ENCODE data around the gene OR4K2. TPM values are rescaled to one million over a fixed set of nuclear protein-coding genes. Genes with fewer than 3 reads are reported as not detected.

The OR4K2 gene
- total and polyA plus RNA-seq, 5 donors from 2014 or later = not detected

DNA sequence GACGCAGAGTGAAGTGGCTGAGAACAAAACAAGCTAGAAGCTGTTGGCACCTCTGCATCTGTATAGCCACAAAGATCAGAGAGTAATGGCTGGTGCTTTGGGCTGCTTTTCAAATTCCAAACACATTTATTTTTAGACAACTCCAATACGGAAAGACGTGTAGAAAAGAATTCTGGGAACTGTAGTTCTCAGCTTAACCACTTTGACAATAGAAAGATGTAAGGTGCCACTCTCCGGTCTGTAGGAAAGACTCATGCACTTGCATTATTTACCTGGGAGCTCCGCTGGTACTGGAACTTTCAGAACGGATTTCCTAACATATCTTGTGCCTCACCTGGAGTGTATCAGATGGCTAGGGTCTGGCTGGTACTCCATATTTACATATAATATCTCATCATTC lies 1.8 kb upstream of the OR4K2 start:
- no peaks in the 10 kb centered on the region for H3K27me3 Mint-ChIP-seq
- ATAC-seq (ENCODE audit: low read depth in 2 of 2) = no peak
- DNase-seq = no peak

DNA sequence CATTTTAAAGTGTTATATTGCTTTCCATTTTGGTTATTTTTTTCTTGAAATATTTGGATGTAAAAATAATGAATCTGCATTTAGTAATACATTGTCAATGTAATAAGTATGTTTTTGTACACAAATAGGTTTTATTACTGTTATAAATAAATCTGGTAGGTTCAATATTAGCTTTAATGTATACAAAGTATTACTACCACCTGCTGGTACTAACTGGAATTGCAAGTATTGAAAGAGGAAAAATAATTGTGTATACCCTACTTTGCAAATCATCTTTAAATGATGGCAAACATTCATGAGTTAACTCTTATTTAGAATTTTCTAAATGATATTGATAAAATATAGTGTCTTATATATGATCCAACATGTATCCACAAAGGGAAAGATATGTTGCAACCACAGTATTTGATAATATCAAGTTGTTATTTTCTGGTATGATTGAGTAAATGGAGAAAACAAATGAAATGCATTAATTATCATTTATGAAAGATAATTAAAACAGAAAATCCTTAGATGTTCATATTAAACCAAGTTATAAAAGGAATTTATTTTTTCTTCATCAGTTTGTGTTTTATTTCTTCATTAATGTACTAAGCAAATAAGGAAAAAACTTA lies 3.2 kb downstream of the OR4K2 start:
- H3K9me3 ChIP-seq (ENCODE audit: control insufficient read depth in 2 of 2, low read length in 2 of 2) = peaks cover 0 to 2% of the 10 kb centered on the region in 2 experiments
- H3K36me3 ChIP-seq (ENCODE audit: control insufficient read depth, insufficient read depth, low read length) = no peaks in the 10 kb centered on the region
- H3K9me3 Mint-ChIP-seq = no peaks in the 10 kb centered on the region
- H3K27me3 Mint-ChIP-seq = no peaks in the 10 kb centered on the region
- H3K27ac Mint-ChIP-seq = no peak overlapping the region
- no peaks in the 10 kb centered on the region for H3K36me3 Mint-ChIP-seq
- no peak overlapping the region for H3K27ac ChIP-seq (ENCODE audit: insufficient read depth, low read length, poor library complexity, severe bottlenecking)
- no peak overlapping the region for H3K4me3 ChIP-seq (ENCODE audit: low read depth, low read length)
- H3K4me1 ChIP-seq (ENCODE audit: control insufficient read depth, insufficient read depth, low read length, poor library complexity, severe bottlenecking) = no peaks in the 10 kb centered on the region
- no peak overlapping the region for H3K4me3 Mint-ChIP-seq
- peak in 1 of 3 donors; percentile 39 for DNase-seq
- H3K27me3 ChIP-seq (ENCODE audit: control insufficient read depth, insufficient read depth, low read length) = no peaks in the 10 kb centered on the region
- no peak for ATAC-seq (ENCODE audit: low read depth in 2 of 2)
- peaks cover 0 to 2% (median 0%) of the 10 kb centered on the region in 4 donors for H3K4me1 Mint-ChIP-seq

More for the DNA sequence above, 1.8 kb upstream of the OR4K2 start:
- no peaks in the 10 kb centered on the region for H3K9me3 Mint-ChIP-seq
- Histone ChIP-seq H3K27ac (ENCODE audit: insufficient read depth, low read length, poor library complexity, severe bottlenecking) (no peak overlapping the region), H3K4me1 (ENCODE audit: control insufficient read depth, insufficient read depth, low read length, poor library complexity, severe bottlenecking) (no peaks in the 10 kb centered on the region), H3K36me3 (ENCODE audit: control insufficient read depth, insufficient read depth, low read length) (no peaks in the 10 kb centered on the region), H3K9me3 (ENCODE audit: control insufficient read depth in 2 of 2, low read length in 2 of 2) (peaks cover 0 to 2% of the 10 kb centered on the region in 2 experiments), H3K27me3 (ENCODE audit: control insufficient read depth, insufficient read depth, low read length) (no peaks in the 10 kb centered on the region), H3K4me3 (ENCODE audit: low read depth, low read length) (no peak overlapping the region)
- peaks cover 0 to 2% (median 0%) of the 10 kb centered on the region in 4 donors for H3K4me1 Mint-ChIP-seq
- no peak overlapping the region for H3K4me3 Mint-ChIP-seq
- no peak overlapping the region for H3K27ac Mint-ChIP-seq
- no peaks in the 10 kb centered on the region for H3K36me3 Mint-ChIP-seq

DNA sequence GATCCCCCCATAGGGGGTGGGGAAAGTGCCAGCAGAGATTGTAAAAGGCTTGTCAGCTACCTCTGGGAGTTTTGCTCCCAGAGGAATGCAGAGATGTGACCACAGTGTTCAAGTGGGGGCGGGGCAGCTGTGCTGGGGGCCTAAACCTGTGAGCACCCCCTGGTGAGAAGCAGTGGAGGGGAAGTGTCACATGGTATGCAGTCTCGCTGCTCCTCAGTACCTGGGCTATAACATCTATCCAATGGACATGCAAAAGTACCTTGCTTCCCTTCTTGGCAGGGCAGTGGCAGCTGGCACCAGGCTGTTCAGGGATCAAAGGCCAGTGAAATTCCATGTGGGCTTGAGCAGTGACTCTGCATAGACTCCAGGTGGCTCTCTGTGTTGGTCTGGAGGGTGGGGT lies 20.3 kb downstream of the OR4K2 start:
- Histone ChIP-seq H3K27ac (ENCODE audit: insufficient read depth, low read length, poor library complexity, severe bottlenecking) (no peak overlapping the region), H3K9me3 (ENCODE audit: control insufficient read depth in 2 of 2, low read length in 2 of 2) (peaks cover 23 to 64% of the 10 kb centered on the region in 2 experiments), H3K4me1 (ENCODE audit: control insufficient read depth, insufficient read depth, low read length, poor library complexity, severe bottlenecking) (no peaks in the 10 kb centered on the region), H3K36me3 (ENCODE audit: control insufficient read depth, insufficient read depth, low read length) (no peaks in the 10 kb centered on the region), H3K27me3 (ENCODE audit: control insufficient read depth, insufficient read depth, low read length) (no peaks in the 10 kb centered on the region), H3K4me3 (ENCODE audit: low read depth, low read length) (no peak overlapping the region)
- Mint-ChIP-seq H3K4me1 (no peaks in the 10 kb centered on the region), H3K27ac (no peak overlapping the region), H3K27me3 (peaks cover 3% of the 10 kb centered on the region), H3K4me3 (no peak overlapping the region), H3K9me3 (peaks cover 4 to 63% (median 15%) of the 10 kb centered on the region in 7 donors), H3K36me3 (no peaks in the 10 kb centered on the region)
- no peak for ATAC-seq (ENCODE audit: low read depth in 2 of 2)
- DNase-seq = no peak

DNA sequence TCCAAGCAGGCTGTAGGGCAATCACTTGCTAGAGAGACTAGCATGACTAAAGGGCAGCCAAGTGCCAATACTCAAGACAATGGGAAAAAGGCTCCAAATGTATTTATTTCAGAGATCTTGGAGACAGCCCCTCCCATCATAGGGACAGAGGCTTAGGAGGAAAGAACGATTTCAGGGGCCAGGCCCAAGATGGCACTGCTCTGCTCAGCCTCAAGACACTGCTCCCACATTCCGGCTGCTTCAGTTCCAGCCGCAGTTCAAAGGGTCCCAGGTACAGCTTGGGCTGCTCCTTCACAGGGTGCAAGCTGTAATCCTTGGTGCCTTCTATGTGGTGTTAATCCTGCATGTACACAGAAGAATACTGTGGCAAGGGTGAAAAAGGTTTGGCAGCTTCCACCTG lies 26.1 kb downstream of the OR4K2 start:
- Histone ChIP-seq H3K27ac (ENCODE audit: insufficient read depth, low read length, poor library complexity, severe bottlenecking) (no peak overlapping the region), H3K9me3 (ENCODE audit: control insufficient read depth in 2 of 2, low read length in 2 of 2) (peaks cover 9 to 13% of the 10 kb centered on the region in 2 experiments), H3K4me1 (ENCODE audit: control insufficient read depth, insufficient read depth, low read length, poor library complexity, severe bottlenecking) (no peaks in the 10 kb centered on the region), H3K4me3 (ENCODE audit: low read depth, low read length) (no peak overlapping the region), H3K36me3 (ENCODE audit: control insufficient read depth, insufficient read depth, low read length) (no peaks in the 10 kb centered on the region), H3K27me3 (ENCODE audit: control insufficient read depth, insufficient read depth, low read length) (no peaks in the 10 kb centered on the region)
- Mint-ChIP-seq H3K27me3 (no peaks in the 10 kb centered on the region), H3K9me3 (peaks cover 3 to 50% (median 17%) of the 10 kb centered on the region in 7 donors), H3K36me3 (no peaks in the 10 kb centered on the region), H3K4me1 (no peaks in the 10 kb centered on the region), H3K4me3 (no peak overlapping the region), H3K27ac (no peak overlapping the region)
- ATAC-seq (ENCODE audit: low read depth in 2 of 2) = no peak
- DNase-seq = no peak

DNA sequence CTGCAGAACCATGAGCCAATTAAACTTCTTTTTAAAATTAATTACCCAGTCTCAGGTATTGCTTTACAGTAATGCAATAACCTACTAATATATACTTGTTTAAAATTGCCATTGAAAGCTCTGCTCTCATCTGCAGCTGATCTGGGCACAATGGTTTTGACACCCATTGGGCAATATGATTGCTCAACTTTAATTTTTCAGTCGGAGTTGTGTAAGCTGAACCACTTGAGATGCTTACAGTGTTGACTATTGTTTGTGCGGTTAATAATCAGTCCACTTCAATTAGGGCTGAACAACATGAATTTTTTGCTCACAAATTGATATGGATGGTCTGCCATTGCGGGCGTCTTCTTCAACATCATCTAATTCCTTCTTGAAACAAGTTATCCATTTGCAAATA lies 27.5 kb downstream of the OR4K2 start:
- Histone ChIP-seq H3K27me3 (ENCODE audit: control insufficient read depth, insufficient read depth, low read length) (no peaks in the 10 kb centered on the region), H3K9me3 (ENCODE audit: control insufficient read depth in 2 of 2, low read length in 2 of 2) (peaks cover 0 to 2% of the 10 kb centered on the region in 2 experiments), H3K27ac (ENCODE audit: insufficient read depth, low read length, poor library complexity, severe bottlenecking) (no peak overlapping the region), H3K4me3 (ENCODE audit: low read depth, low read length) (no peak overlapping the region), H3K4me1 (ENCODE audit: control insufficient read depth, insufficient read depth, low read length, poor library complexity, severe bottlenecking) (no peaks in the 10 kb centered on the region), H3K36me3 (ENCODE audit: control insufficient read depth, insufficient read depth, low read length) (no peaks in the 10 kb centered on the region)
- Mint-ChIP-seq H3K9me3 (peaks cover 3 to 38% (median 7%) of the 10 kb centered on the region in 7 donors), H3K27ac (no peak overlapping the region), H3K4me1 (no peaks in the 10 kb centered on the region), H3K36me3 (no peaks in the 10 kb centered on the region), H3K4me3 (no peak overlapping the region), H3K27me3 (no peaks in the 10 kb centered on the region)
- no peak for DNase-seq
- no peak for ATAC-seq (ENCODE audit: low read depth in 2 of 2)

DNA sequence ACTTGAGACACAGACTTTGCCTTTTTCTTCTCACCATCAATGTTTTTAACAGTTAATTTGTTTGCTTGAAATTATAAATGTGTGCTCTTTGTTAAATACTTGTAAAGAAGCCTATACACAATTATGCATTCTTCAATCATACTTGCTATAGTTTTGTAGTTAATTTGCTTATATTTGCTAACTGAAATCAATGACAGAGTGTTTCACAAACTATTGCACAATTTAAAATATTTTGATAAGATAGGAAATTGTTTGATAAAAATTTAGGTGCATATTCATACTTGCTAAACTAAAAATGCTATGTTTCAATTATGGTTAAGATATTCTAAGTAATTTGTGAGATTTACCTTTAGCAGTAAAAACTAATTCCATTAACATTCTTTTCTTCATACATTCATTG lies 31.7 kb downstream of the OR4K2 start:
- Mint-ChIP-seq H3K4me1 (no peaks in the 10 kb centered on the region), H3K9me3 (peaks cover 0 to 21% (median 7%) of the 10 kb centered on the region in 7 donors), H3K4me3 (no peak overlapping the region), H3K27me3 (no peaks in the 10 kb centered on the region), H3K27ac (no peak overlapping the region), H3K36me3 (no peaks in the 10 kb centered on the region)
- H3K27ac ChIP-seq (ENCODE audit: insufficient read depth, low read length, poor library complexity, severe bottlenecking) = no peak overlapping the region
- ATAC-seq (ENCODE audit: low read depth in 2 of 2) (no peak), DNase-seq (no peak)
- H3K4me1 ChIP-seq (ENCODE audit: control insufficient read depth, insufficient read depth, low read length, poor library complexity, severe bottlenecking) = no peaks in the 10 kb centered on the region
- H3K9me3 ChIP-seq (ENCODE audit: control insufficient read depth in 2 of 2, low read length in 2 of 2) = no peaks in the 10 kb centered on the region
- no peaks in the 10 kb centered on the region for H3K27me3 ChIP-seq (ENCODE audit: control insufficient read depth, insufficient read depth, low read length)
- no peak overlapping the region for H3K4me3 ChIP-seq (ENCODE audit: low read depth, low read length)
- no peaks in the 10 kb centered on the region for H3K36me3 ChIP-seq (ENCODE audit: control insufficient read depth, insufficient read depth, low read length)

DNA sequence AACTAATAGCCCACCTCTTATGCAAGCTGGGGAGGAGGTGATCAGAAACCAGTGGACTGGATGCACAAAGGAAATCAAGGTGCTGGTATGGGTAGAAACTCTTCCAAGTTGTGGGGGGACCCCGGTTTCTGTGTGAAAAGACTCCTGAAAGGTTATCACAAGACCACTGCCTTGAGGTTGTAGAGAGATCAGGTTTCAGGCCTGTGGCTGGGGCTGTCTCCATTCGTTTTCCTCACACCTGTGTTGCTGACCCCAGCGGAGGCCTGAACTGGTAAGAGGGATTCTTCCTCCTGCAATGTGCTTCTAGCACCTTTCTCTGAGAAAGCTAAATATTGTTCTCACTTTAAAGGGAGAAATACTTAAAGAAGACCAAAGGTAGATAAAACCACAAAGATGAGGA lies 36.2 kb downstream of the OR4K2 start:
- peaks cover 0 to 12% (median 4%) of the 10 kb centered on the region in 7 donors for H3K9me3 Mint-ChIP-seq
- Histone ChIP-seq H3K4me3 (ENCODE audit: low read depth, low read length) (no peak overlapping the region), H3K4me1 (ENCODE audit: control insufficient read depth, insufficient read depth, low read length, poor library complexity, severe bottlenecking) (no peaks in the 10 kb centered on the region), H3K9me3 (ENCODE audit: control insufficient read depth in 2 of 2, low read length in 2 of 2) (no peaks in the 10 kb centered on the region), H3K27me3 (ENCODE audit: control insufficient read depth, insufficient read depth, low read length) (no peaks in the 10 kb centered on the region), H3K36me3 (ENCODE audit: control insufficient read depth, insufficient read depth, low read length) (no peaks in the 10 kb centered on the region), H3K27ac (ENCODE audit: insufficient read depth, low read length, poor library complexity, severe bottlenecking) (no peak overlapping the region)
- no peak overlapping the region for H3K4me3 Mint-ChIP-seq
- H3K4me1 Mint-ChIP-seq = no peaks in the 10 kb centered on the region
- ATAC-seq (ENCODE audit: low read depth in 2 of 2) = no peak
- no peak for DNase-seq
- H3K27me3 Mint-ChIP-seq = no peaks in the 10 kb centered on the region
- no peak overlapping the region for H3K27ac Mint-ChIP-seq
- H3K36me3 Mint-ChIP-seq = no peaks in the 10 kb centered on the region

DNA sequence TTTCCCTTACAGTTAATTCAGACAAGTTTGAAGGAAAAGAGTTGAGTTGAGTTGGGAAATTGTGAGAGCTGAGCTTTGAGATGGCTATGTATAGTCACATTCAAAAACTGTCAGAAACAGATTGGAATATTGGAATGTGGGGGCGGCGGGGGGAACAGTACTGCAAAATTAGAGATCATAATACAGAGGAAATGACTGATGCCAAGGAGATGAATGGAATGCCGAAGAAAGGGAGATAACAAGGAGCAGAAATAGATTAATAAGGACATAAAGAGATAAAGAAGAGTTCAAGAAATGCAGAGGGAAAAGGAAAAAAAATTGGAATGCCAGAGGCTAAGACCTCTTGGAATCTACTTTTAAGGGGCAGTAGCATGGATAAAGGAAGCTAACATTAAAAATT lies 42.3 kb downstream of the OR4K2 start:
- Mint-ChIP-seq H3K27ac (no peak overlapping the region), H3K4me1 (no peaks in the 10 kb centered on the region), H3K4me3 (no peak overlapping the region), H3K9me3 (peaks cover 0 to 1% (median 0%) of the 10 kb centered on the region in 7 donors), H3K36me3 (no peaks in the 10 kb centered on the region), H3K27me3 (no peaks in the 10 kb centered on the region)
- H3K9me3 ChIP-seq (ENCODE audit: control insufficient read depth in 2 of 2, low read length in 2 of 2) = no peaks in the 10 kb centered on the region
- no peak for ATAC-seq (ENCODE audit: low read depth in 2 of 2)
- H3K27me3 ChIP-seq (ENCODE audit: control insufficient read depth, insufficient read depth, low read length) = no peaks in the 10 kb centered on the region
- no peaks in the 10 kb centered on the region for H3K36me3 ChIP-seq (ENCODE audit: control insufficient read depth, insufficient read depth, low read length)
- H3K4me3 ChIP-seq (ENCODE audit: low read depth, low read length) = no peak overlapping the region
- no peaks in the 10 kb centered on the region for H3K4me1 ChIP-seq (ENCODE audit: control insufficient read depth, insufficient read depth, low read length, poor library complexity, severe bottlenecking)
- H3K27ac ChIP-seq (ENCODE audit: insufficient read depth, low read length, poor library complexity, severe bottlenecking) = no peak overlapping the region
- DNase-seq = no peak

All from CD4-positive, CD25-positive, alpha-beta regulatory T cell (primary cell).